Smooth muscle cell (in vitro differentiated cells): ENCODE data around the gene MBD3L5. TPM values are rescaled to one million over a fixed set of nuclear protein-coding genes. Genes with fewer than 3 reads are reported as not detected.

Source experiments
- polyA plus RNA-seq: library from polyadenylated mRNA; unstranded; fragments of >200 nt; fragmentation: Nextera tagmentation; extraction: Ambion mirVana; gene quantifications from 2 replicates; pipeline ENCODE4 v1.2.1, GENCODE V29; 2016
- total RNA-seq: library from RNA; depleted of rRNA; stranded (reverse); fragments of >200 nt; gene quantifications from 2 replicates; pipeline ENCODE4 v1.2.3, GENCODE V29; 2014

Gene MBD3L5
- total and polyA plus RNA-seq, 2 experiments from 2014 or later, result not detected

Other genes with a start within 250 kb of the MBD3L5 start
- gene ADGRE1, start 143.0 kb upstream of the MBD3L5 start, total RNA-seq, result not detected in 2 replicates
- gene ADGRE1, start 143.0 kb upstream of the MBD3L5 start, polyA plus RNA-seq, result not detected in 2 replicates
- gene MBD3L2B, start 9.1 kb upstream of the MBD3L5 start, total RNA-seq, result not detected in 2 replicates
- not detected in 2 replicates for gene MBD3L2B, start 9.1 kb upstream of the MBD3L5 start, polyA plus RNA-seq
- not detected in 2 replicates for gene MBD3L4, start 9.6 kb downstream of the MBD3L5 start, total RNA-seq
- gene MBD3L4, start 9.6 kb downstream of the MBD3L5 start, polyA plus RNA-seq, result not detected in 2 replicates
- not detected in 2 replicates for gene MBD3L2, start 18.7 kb downstream of the MBD3L5 start, total RNA-seq
- gene MBD3L2, start 18.7 kb downstream of the MBD3L5 start, polyA plus RNA-seq, result not detected in 2 replicates
- gene MBD3L3, start 28.1 kb downstream of the MBD3L5 start, total RNA-seq, result not detected in 2 replicates
- gene MBD3L3, start 28.1 kb downstream of the MBD3L5 start, polyA plus RNA-seq, result not detected in 2 replicates
- gene ZNF557, start 39.1 kb downstream of the MBD3L5 start, total RNA-seq, result 9.4 and 9.7 TPM in 2 replicates
- 3.8 and 4.2 TPM in 2 replicates for gene ZNF557, start 39.1 kb downstream of the MBD3L5 start, polyA plus RNA-seq